ENCODE results near the gene SV2B.

Gene SV2B

GRCh38 chr15:91102546-91103330, 2.7 kb downstream of the SV2B start:
- TF ChIP-seq CTCF (conservative IDR thresholded peaks at IDR 0.05) (no peak), ZFX (IDR thresholded peaks at IDR 0.05) (no peak)
- no peak overlapping the region for H3K27ac ChIP-seq

- TF ChIP-seq ZFX (IDR thresholded peaks at IDR 0.05) (no peak), CTCF (conservative IDR thresholded peaks at IDR 0.05) (no peak)
- H3K27ac ChIP-seq: no peak overlapping the region
Measured at GRCh38 chr15:91104111-91104510, 4.1 kb downstream of the SV2B start.

- H3K27ac ChIP-seq: no peak overlapping the region
- TF ChIP-seq CTCF (conservative IDR thresholded peaks at IDR 0.05): no peak
- no peak for TF ChIP-seq ZFX (IDR thresholded peaks at IDR 0.05)
Measured at GRCh38 chr15:91108421-91108820, 8.4 kb downstream of the SV2B start.

- H3K27ac ChIP-seq: no peak overlapping the region
- TF ChIP-seq ZFX (IDR thresholded peaks at IDR 0.05) (no peak), CTCF (conservative IDR thresholded peaks at IDR 0.05) (no peak)
Measured at GRCh38 chr15:91109885-91110284, 9.8 kb downstream of the SV2B start.

GRCh38 chr15:91110407-91110806, 10.3 kb downstream of the SV2B start:
- H3K27ac ChIP-seq: no peak overlapping the region
- TF ChIP-seq CTCF (conservative IDR thresholded peaks at IDR 0.05) (no peak), ZFX (IDR thresholded peaks at IDR 0.05) (no peak)

- TF ChIP-seq ZFX (IDR thresholded peaks at IDR 0.05) (no peak), CTCF (conservative IDR thresholded peaks at IDR 0.05) (no peak)
- H3K27ac ChIP-seq: no peak overlapping the region
Measured at GRCh38 chr15:91113030-91113429, 13.0 kb downstream of the SV2B start.

GRCh38 chr15:91114301-91114700, 14.2 kb downstream of the SV2B start:
- no peak overlapping the region for H3K27ac ChIP-seq
- no peak for TF ChIP-seq ZFX (IDR thresholded peaks at IDR 0.05)
- TF ChIP-seq CTCF (conservative IDR thresholded peaks at IDR 0.05): no peak

Data from C4-2B (cell line).